OCI-LY1 (cell line): ENCODE results near the gene PSD.

Experiments used
- CTCF ChIP-seq: fragments of 200-600 bp; sonication (generic), shearing (Covaris generic); IDR thresholded peaks from 2 replicates; pipeline ENCODE4 v1.5.1; 2017; ENCODE audit warnings: mild to moderate bottlenecking, antibody characterized with exemption, low read length, moderate library complexity, mixed read lengths
- EZH2 ChIP-seq: fragments of 200-600 bp; sonication (generic), shearing (Covaris generic); IDR thresholded peaks from 2 replicates; pipeline ENCODE4 v1.8.0; 2017; ENCODE audit warnings: borderline replicate concordance, mixed run types, mild to moderate bottlenecking, antibody characterized with exemption, low read length, moderate library complexity, mixed read lengths

DNA sequence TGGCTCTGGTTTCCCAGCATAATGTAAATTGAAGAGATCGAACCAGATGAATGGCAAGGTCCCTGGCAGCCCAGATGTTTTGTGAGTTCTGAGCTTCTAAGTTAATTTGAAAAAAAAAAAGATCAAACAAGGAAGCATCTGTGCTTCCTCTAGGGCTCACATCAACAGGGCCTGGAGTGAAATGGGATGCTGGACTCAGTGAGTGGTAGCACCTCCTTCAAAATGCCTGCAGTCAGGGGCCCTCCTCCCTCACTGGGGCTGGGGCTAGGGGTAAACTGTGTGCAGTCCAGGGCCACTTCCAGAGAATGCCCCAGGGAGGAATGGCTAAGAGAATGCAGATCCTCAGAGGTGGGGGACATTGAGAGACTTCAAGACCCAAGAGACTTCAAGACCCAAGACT lies 19.8 kb upstream of the PSD start:
- no peak for TF ChIP-seq EZH2
- no peak for TF ChIP-seq CTCF
